GM19328 (cell line): Measurements from ENCODE around the gene TMEM52.

Experiments
- ATAC-seq: cut with Tn5 transposase; IDR thresholded peaks from one replicate; pipeline ENCODE4 v1.9.1; 2021; ENCODE audit warnings: mild to moderate bottlenecking, moderate library complexity; ENCODE audit not compliant: unreplicated experiment

TMEM52 gene

GRCh38 chr1:1918901-1919303 is at the start of gene TMEM52:
TSS of gene TMEM52 (minus strand) at chr1:1919279. CDS start at chr1:1919265, 14 bp downstream.
- ATAC-seq = peak; percentile 35

- no peak for ATAC-seq
Observed at GRCh38 chr1:1967879-1968278, 48.8 kb upstream of the TMEM52 start.

GRCh38 chr1:1967151-1967550 is 48.1 kb upstream of the TMEM52 start:
- ATAC-seq = no peak

- no peak for ATAC-seq
Observed at GRCh38 chr1:1966071-1966740, 47.1 kb upstream of the TMEM52 start.

GRCh38 chr1:1965546-1965945 is 46.5 kb upstream of the TMEM52 start:
- no peak for ATAC-seq

- ATAC-seq = no peak
Observed at GRCh38 chr1:1964811-1965210, 45.7 kb upstream of the TMEM52 start.

GRCh38 chr1:1963570-1963969 is 44.5 kb upstream of the TMEM52 start:
- no peak for ATAC-seq

- ATAC-seq = no peak
Observed at GRCh38 chr1:1962752-1963151, 43.7 kb upstream of the TMEM52 start.

GRCh38 chr1:1960480-1961196 is 41.6 kb upstream of the TMEM52 start:
- ATAC-seq = no peak

GRCh38 chr1:1959840-1960479 is 40.9 kb upstream of the TMEM52 start:
- ATAC-seq = no peak

GRCh38 chr1:1959459-1959839 is 40.4 kb upstream of the TMEM52 start:
- no peak for ATAC-seq

GRCh38 chr1:1958071-1958541 is 39.0 kb upstream of the TMEM52 start:
- ATAC-seq = no peak

GRCh38 chr1:1957533-1957961 is 38.5 kb upstream of the TMEM52 start:
- no peak for ATAC-seq

GRCh38 chr1:1956586-1957532 is 37.8 kb upstream of the TMEM52 start:
- ATAC-seq = no peak

- ATAC-seq = no peak
Observed at GRCh38 chr1:1956101-1956500, 37.0 kb upstream of the TMEM52 start.

GRCh38 chr1:1955621-1956094 is 36.6 kb upstream of the TMEM52 start:
- ATAC-seq = no peak

GRCh38 chr1:1954831-1955441 is 35.9 kb upstream of the TMEM52 start:
- no peak for ATAC-seq

- ATAC-seq = no peak
Observed at GRCh38 chr1:1954015-1954414, 34.9 kb upstream of the TMEM52 start.

- ATAC-seq = no peak
Observed at GRCh38 chr1:1950940-1951339, 31.9 kb upstream of the TMEM52 start.

- ATAC-seq = no peak
Observed at GRCh38 chr1:1948783-1949182, 29.7 kb upstream of the TMEM52 start.
